ENCODE measurements around the gene SV2C.

SV2C gene

DNA sequence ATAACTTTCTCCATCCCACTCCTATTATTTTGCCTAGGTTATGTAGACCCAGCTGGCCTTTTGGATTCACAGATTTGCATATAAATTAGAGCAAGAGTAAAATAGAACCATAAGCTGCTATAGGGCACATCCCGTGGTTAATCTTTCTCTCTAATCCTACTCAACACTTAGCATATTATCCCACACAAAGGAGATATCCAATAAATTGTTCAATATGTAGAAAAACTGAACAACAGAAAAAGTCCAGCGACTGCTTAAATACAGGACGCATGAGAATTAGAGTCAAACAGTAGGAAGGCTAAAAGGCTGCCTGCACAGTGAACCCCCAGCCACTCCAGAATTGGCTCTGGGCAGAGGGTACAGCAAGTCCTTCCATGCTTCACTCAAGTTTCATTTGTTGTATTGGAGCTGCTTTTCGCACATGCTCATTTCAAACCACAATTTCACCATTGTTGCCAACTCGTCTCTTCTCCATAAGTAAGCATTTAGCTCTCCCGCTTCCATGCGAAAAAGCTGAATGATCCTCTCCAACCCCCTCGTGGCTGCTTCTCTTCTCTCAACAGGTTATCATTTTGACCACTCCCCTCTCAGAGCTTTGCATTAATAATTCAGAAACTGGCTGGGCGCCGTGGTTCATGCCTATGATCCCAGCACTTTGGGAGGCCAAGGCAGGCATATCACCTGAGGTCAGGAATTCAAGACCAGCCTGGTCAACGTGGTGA is 305.8 kb downstream of the SV2C start:
- no peak for DNase-seq

- DNase-seq: no peak
Observed at GRCh38 chr5:76389513-76390154, 306.5 kb downstream of the SV2C start.

- no peak for DNase-seq
Observed at GRCh38 chr5:76391014-76391413, 307.8 kb downstream of the SV2C start.

DNA sequence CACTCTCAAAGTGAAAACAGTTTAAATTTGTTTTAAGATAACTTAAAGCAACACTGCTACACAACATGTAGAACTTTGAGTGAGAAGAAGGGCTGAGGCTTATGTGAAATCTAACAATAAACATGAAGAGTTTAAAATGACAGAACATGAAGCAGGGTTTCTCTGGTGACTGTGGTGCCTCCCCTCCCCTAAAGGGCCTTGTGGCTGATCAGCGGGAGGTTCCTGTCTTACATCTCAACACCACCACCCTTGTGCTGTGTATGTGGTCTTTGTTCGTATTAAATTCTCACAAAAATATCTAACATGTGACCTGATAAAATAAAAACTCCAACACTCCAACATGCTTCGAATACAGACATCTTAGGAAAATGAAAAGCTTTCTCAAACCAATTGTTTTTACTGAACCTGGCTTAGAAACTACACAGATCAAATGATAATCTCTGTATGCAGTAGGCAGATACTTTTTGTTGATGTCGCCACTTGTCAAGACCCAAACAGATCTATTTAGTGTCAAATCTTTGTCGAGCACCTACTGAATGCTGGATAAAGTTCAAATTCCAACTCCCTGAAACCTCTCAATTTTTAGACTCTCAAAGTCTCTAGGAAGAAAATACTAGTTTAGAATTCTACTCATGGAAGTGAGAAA is 310.0 kb downstream of the SV2C start:
- DNase-seq: no peak

- DNase-seq: no peak
Observed at GRCh38 chr5:76397200-76397599, 314.0 kb downstream of the SV2C start.

- DNase-seq: no peak
Observed at GRCh38 chr5:76399268-76399667, 316.1 kb downstream of the SV2C start.

DNA sequence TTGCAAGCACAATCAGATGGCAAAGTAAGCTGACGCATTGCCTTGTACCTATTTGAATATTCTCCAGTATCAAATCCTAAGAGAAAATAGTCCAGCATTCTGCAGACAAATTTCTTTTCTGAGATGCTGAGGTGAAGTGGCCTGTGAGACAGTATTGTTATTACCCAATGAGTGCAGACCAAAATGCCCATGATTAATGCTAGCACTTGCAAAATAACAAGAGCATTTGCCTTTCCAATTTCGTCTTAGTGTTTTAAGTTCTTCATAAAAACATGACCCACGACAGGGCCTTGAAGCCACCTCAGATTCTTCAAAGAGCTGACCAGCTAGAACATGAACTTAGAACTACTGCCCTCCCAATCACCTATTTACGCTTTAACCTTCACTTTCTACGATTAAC is 317.3 kb downstream of the SV2C start:
- no peak for DNase-seq

GRCh38 chr5:76401801-76402250 is 318.6 kb downstream of the SV2C start:
- no peak for DNase-seq

DNA sequence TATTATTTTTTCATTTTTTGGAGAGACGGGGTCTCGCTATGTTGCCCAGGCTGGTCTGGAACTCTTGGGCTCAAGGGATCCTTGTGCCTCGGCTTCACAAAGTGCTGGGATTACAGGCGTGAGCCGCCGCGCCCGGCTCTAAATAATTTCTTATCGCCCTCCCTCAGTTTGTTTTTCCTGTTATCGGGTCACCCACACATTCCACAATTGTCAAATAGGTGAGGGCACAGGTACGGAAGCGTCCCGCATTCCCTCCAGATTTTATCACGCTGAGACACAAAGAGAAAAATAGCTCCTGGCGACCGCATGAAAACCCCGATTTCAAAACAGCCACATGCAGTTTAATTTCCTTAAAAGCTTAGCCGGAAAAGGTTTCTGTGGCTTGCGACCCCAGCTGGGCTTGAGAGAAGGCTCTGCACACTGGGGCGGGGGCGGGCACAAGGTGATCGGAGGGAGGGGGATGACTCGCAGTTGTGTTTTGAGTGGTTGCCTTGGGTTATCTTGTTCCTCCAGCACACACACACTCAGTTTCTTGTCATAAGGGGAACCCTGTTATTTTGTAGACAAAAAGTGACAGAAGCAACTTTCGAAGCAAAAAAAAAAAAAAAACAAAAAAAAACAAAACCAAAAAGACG is 319.2 kb downstream of the SV2C start:
- DNase-seq: no peak

GRCh38 chr5:76402886-76403765 is 319.9 kb downstream of the SV2C start, which contains the start of gene IQGAP2:
Gene IQGAP2 (plus strand): TSS chr5:76403285. CDS start chr5:76403546, 261 bp downstream.
- no peak for DNase-seq

Data from SHP77 (cell line).